T-helper 1 cell treated with Interleukin-12 subunit alpha and Interleukin-12 subunit beta and Interleukin-4 antibody, amounts not matched to agents 30 μg/mL and 1 μg/mL, for 36 hours (primary cell): ENCODE data around the gene FBXW7.

Experiments
- H3K27ac Mint-ChIP-seq: one replicate; pipeline ENCODE4 v1.8.0; 2021; ENCODE audit warnings: mild to moderate bottlenecking, mixed read lengths
- H3K27me3 Mint-ChIP-seq: one replicate; pipeline ENCODE4 v1.8.0; 2021; ENCODE audit warnings: low read depth, mixed read lengths
- H3K36me3 Mint-ChIP-seq: one replicate; pipeline ENCODE4 v1.8.0; 2021; ENCODE audit warnings: low read depth, mixed read lengths
- H3K4me1 Mint-ChIP-seq: one replicate; pipeline ENCODE4 v1.8.0; 2021; ENCODE audit warnings: low read depth, mixed read lengths
- H3K4me3 Mint-ChIP-seq: one replicate; pipeline ENCODE4 v1.8.0; 2021; ENCODE audit warnings: mild to moderate bottlenecking, moderate library complexity, mixed read lengths
- H3K9me3 Mint-ChIP-seq: one replicate; pipeline ENCODE4 v1.8.0; 2021; ENCODE audit warnings: mixed read lengths

FBXW7 gene

DNA sequence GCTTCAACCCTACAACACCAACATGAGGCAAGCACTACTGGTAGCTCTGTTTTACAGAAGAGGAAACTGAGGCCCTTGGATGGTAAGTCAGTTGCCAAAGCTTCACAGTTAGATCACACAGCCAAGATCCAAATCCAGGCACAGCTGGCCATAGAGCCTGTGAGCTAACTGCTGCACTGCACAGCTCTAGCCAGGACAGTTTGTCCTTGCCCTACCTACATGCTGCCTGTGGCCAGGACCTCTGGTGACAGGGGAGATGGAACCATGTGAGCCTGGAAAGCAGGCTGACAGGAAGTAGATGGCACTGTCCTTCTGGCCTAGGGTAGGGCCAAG is 257.8 kb downstream of the FBXW7 start:
- no peak overlapping the region for H3K4me3 Mint-ChIP-seq
- peaks cover 14% of the 10 kb centered on the region for H3K4me1 Mint-ChIP-seq
- no peaks in the 10 kb centered on the region for H3K27me3 Mint-ChIP-seq
- no peaks in the 10 kb centered on the region for H3K9me3 Mint-ChIP-seq
- H3K36me3 Mint-ChIP-seq, result no peaks in the 10 kb centered on the region
- no peak overlapping the region for H3K27ac Mint-ChIP-seq

DNA sequence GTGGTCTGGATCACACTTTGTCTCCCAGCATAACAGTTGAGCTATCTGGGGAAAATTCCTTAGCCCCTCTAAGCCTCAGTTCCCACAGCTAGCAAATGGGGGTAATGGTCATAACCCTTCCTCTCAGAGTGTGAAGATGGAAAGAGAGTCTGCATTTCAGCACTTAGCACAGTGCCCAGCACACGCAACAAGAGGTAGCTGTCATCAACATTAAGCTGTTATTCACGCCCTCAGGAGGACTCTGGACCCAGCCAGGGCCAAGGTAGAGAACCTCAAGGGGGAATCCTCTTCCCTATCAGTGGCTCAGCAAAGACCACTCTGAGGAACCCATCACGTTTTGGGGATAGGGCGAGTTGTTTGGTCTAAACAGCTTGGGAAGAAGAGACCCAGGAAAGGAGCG is 258.6 kb downstream of the FBXW7 start:
- H3K27ac Mint-ChIP-seq, result no peak overlapping the region
- H3K4me3 Mint-ChIP-seq, result no peak overlapping the region
- H3K27me3 Mint-ChIP-seq, result no peaks in the 10 kb centered on the region

DNA sequence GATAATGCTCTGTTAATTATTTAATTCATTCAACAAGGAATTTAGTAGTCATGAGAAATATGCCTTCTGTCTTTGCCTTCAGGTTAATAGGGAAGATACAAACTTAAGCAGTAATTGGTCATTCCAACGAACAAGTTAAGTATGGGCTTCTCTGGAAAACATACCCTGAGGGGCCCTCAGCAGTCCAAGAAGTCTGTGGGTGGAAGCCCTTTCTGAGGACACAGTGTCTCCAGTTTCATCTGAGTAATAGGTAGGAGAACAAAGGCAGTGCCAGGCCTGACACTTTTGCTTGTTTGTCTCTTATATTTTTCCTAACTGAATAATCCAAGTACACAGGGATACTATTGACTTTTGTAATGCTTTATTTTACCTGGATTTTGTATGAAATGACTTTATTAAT is 262.5 kb downstream of the FBXW7 start:
- Mint-ChIP-seq H3K36me3 (no peaks in the 10 kb centered on the region), H3K4me3 (no peak overlapping the region), H3K27me3 (no peaks in the 10 kb centered on the region), H3K4me1 (no peaks in the 10 kb centered on the region), H3K27ac (no peak overlapping the region), H3K9me3 (no peaks in the 10 kb centered on the region)

More for the DNA sequence above, 258.6 kb downstream of the FBXW7 start:
- Mint-ChIP-seq H3K36me3 (no peaks in the 10 kb centered on the region), H3K4me1 (peaks cover 13% of the 10 kb centered on the region), H3K9me3 (no peaks in the 10 kb centered on the region)
